Measurements from ENCODE around the gene AGTPBP1.

AGTPBP1 gene

DNA sequence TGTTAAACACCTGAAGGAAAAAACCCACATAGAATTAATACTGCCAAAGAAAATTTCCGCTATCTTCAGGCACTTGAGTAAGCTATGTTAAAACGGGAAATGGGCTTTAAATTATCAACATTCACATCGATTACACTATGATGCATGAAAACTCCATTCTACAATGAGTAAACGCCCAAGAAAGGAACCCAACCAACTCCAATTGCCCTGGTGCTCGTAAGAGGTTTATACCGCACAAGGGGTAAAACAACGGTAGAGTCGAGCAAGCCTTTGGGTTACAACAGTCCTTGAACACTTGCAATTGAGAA lies 1.0 kb downstream of the AGTPBP1 start:
- peak overlapping the region; percentile 96 for H3K4me3 Mint-ChIP-seq
- H3K9me3 Mint-ChIP-seq, result no peaks in the 10 kb centered on the region

DNA sequence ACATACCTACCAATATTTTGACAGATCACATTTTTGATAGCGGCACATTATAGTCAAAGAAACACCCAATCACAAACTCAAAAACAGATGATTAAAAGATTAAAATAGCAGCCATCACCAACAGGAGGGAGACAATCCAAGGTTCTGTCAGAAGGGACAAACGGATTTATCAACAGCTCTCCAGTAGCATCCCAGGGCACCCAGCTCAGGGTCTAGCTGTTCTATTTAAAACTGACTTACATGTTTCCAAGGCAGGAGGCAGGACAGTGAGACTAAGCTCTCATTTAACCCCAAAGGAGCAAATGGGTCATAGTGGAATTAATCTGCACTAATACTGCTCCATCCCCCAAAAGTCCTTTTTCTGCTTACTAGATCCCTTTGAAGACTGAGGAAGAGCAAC lies 3.2 kb downstream of the AGTPBP1 start:
- Mint-ChIP-seq H3K9me3 (peaks cover 16% of the 10 kb centered on the region), H3K27ac (no peak overlapping the region), H3K4me1 (peaks cover 26% of the 10 kb centered on the region), H3K36me3 (ENCODE audit: low read depth) (peaks cover 18% of the 10 kb centered on the region), H3K27me3 (ENCODE audit: low read depth, poor library complexity) (no peaks in the 10 kb centered on the region), H3K4me3 (peak overlapping the region; percentile 34)
- TF ChIP-seq, protein P1, sequence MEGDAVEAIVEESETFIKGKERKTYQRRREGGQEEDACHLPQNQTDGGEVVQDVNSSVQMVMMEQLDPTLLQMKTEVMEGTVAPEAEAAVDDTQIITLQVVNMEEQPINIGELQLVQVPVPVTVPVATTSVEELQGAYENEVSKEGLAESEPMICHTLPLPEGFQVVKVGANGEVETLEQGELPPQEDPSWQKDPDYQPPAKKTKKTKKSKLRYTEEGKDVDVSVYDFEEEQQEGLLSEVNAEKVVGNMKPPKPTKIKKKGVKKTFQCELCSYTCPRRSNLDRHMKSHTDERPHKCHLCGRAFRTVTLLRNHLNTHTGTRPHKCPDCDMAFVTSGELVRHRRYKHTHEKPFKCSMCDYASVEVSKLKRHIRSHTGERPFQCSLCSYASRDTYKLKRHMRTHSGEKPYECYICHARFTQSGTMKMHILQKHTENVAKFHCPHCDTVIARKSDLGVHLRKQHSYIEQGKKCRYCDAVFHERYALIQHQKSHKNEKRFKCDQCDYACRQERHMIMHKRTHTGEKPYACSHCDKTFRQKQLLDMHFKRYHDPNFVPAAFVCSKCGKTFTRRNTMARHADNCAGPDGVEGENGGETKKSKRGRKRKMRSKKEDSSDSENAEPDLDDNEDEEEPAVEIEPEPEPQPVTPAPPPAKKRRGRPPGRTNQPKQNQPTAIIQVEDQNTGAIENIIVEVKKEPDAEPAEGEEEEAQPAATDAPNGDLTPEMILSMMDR (IDR thresholded peaks at IDR 0.05), result no peak
- no peak for DNase-seq

More for the DNA sequence above, 1.0 kb downstream of the AGTPBP1 start:
- no peak for DNase-seq
- Mint-ChIP-seq H3K27ac (peak overlapping the region; percentile 96), H3K36me3 (ENCODE audit: low read depth) (no peaks in the 10 kb centered on the region), H3K27me3 (ENCODE audit: low read depth, poor library complexity) (no peaks in the 10 kb centered on the region), H3K4me1 (peaks cover 36% of the 10 kb centered on the region)
- TF ChIP-seq, protein P1 (IDR thresholded peaks at IDR 0.05), result no peak

DNA sequence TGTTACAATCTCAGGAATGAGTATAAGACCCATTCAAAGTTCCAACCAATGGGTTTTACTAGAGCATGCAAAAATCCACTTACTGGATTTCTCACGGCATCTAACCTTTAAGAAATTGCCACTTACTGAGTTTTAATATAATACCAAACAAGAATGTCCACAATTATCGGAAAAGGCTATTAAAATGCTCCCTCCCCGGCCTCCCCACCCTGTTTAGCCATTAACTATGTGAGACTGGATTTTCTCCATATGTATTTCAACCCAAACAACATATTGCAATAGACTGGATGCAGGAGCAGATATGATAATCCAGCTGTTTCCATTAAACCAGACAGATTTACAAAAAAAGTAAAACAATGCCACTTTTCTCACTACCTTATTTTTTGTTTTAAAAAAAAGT lies 4.1 kb downstream of the AGTPBP1 start:
- H3K9me3 Mint-ChIP-seq, result peaks cover 24% of the 10 kb centered on the region
- no peak overlapping the region for H3K27ac Mint-ChIP-seq
- peaks cover 18% of the 10 kb centered on the region for H3K4me1 Mint-ChIP-seq
- H3K36me3 Mint-ChIP-seq (ENCODE audit: low read depth), result peaks cover 26% of the 10 kb centered on the region
- no peak overlapping the region for H3K4me3 Mint-ChIP-seq
- no peak for DNase-seq
- no peaks in the 10 kb centered on the region for H3K27me3 Mint-ChIP-seq (ENCODE audit: low read depth, poor library complexity)
- TF ChIP-seq, protein P1 (IDR thresholded peaks at IDR 0.05), result no peak

DNA sequence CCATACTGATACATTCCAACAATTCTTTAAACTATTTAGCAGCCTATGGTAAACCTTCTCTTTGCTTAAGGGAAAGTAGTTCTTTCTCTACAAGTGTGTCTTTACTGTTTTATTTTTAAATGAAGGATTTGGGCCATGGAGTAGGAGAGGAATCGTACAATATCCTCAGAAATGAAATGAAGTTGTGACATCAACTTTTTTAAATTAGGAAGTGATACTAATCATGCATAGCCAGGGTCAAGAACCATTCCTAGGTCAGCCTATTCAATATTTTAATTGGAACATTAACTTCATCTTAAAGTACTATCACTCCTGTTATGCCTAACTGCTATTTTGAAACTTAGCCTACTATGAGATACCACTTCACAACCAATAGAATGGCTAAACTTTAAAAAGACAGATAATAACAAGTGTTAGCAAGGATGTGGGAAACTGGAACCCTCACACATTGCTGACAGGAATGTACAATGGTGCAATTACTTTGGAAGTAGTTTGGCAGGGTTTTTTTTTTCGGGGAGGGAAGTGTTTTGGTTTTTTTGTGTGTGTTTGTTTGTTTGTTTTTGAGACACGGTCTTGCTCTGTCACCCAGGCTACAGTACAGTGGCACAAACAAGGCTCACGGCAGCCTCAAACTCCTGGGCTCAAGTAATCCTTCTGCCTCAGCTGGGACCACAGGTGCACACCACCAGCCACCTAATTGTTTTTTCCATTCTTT lies 10.7 kb downstream of the AGTPBP1 start:
- Mint-ChIP-seq H3K27ac (no peak overlapping the region), H3K4me1 (no peaks in the 10 kb centered on the region), H3K27me3 (ENCODE audit: low read depth, poor library complexity) (no peaks in the 10 kb centered on the region), H3K4me3 (no peak overlapping the region), H3K9me3 (peaks cover 62% of the 10 kb centered on the region), H3K36me3 (ENCODE audit: low read depth) (peaks cover 69% of the 10 kb centered on the region)
- DNase-seq, result no peak
- TF ChIP-seq, protein P1 (IDR thresholded peaks at IDR 0.05), result no peak

DNA sequence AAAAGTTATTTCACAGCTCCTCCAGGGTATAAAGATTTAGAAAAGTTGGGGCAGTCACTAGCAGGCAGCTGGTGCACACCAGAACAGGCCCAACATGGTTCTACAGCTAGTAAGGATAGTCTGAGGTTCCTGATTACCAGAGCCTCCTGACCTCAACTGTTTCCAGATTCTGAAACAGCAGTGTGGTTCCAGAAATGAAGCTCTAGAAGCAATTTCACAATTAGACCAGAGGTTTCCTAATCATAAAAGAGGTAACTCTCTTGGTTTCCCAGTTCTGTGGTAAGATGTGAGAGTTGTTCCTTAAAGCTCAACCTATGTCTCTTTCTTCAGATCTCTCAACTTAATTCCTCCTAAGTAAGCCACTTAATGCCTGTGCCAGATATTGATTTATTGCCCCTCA lies 11.9 kb downstream of the AGTPBP1 start:
- peaks cover 71% of the 10 kb centered on the region for H3K36me3 Mint-ChIP-seq (ENCODE audit: low read depth)
- no peaks in the 10 kb centered on the region for H3K27me3 Mint-ChIP-seq (ENCODE audit: low read depth, poor library complexity)
- H3K27ac Mint-ChIP-seq, result no peak overlapping the region
- peaks cover 63% of the 10 kb centered on the region for H3K9me3 Mint-ChIP-seq
- DNase-seq, result no peak
- no peaks in the 10 kb centered on the region for H3K4me1 Mint-ChIP-seq
- TF ChIP-seq, protein P1 (IDR thresholded peaks at IDR 0.05), result no peak
- H3K4me3 Mint-ChIP-seq, result no peak overlapping the region

DNA sequence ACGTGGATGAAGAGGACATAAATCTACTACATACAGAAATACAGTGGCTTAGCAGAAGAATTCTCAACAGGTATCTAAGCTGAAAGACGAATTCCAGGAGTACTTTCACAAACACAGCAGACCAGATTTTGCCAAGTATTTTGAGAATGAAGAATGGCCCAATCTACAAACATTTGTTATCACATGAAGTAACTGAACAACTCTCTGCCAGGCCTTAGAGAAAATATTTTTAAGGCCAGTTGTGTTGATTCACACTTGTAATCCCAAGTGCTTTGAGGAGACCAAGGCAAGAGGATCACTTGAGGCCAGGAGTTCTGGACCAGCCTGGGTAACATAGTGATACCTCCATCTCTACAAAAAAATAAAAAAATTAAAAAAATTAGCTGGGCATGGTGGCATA lies 14.3 kb downstream of the AGTPBP1 start:
- DNase-seq, result no peak
- H3K27me3 Mint-ChIP-seq (ENCODE audit: low read depth, poor library complexity), result no peaks in the 10 kb centered on the region
- peaks cover 72% of the 10 kb centered on the region for H3K36me3 Mint-ChIP-seq (ENCODE audit: low read depth)
- H3K9me3 Mint-ChIP-seq, result peaks cover 61% of the 10 kb centered on the region
- TF ChIP-seq, protein P1 (IDR thresholded peaks at IDR 0.05), result no peak
- no peak overlapping the region for H3K27ac Mint-ChIP-seq
- H3K4me3 Mint-ChIP-seq, result no peak overlapping the region
- peaks cover 4% of the 10 kb centered on the region for H3K4me1 Mint-ChIP-seq
